ENCODE data around the gene PDXP. TPM values are rescaled to one million over a fixed set of nuclear protein-coding genes. Genes with fewer than 3 reads are reported as not detected.

PDXP gene
- total and polyA plus RNA-seq, 9 of the 15 experiments (the other 6 are each of a cell fraction or from before 2014, with no cell fraction given), result 7.9 to 54.2 (median 38.8) TPM

GRCh38 chr22:37701141-37701786 lies 42.7 kb downstream of the PDXP start:
- no TSS peak for BruUV-seq (replicated peaks)
- DNase-seq (ENCODE audit: extremely low read depth in 1 of 4, low spot score in 3 of 4) (no peak), ATAC-seq (no peak), FAIRE-seq (no peak)
- Histone ChIP-seq H2AFZ (ENCODE audit: low read depth, low read length) (no peak overlapping the region), H3K9me3 (replicated peaks; ENCODE audit: control insufficient read depth, insufficient read depth, low read depth, low read length) (no peaks in the 10 kb centered on the region), H3K4me2 (ENCODE audit: insufficient read depth, low read length) (no peak overlapping the region), H3K9me1 (ENCODE audit: control insufficient read depth, insufficient read depth, low read length) (no peaks in the 10 kb centered on the region), H3K36me3 (ENCODE audit: control insufficient read depth, insufficient read depth, low read length) (no peaks in the 10 kb centered on the region), H3K9ac (ENCODE audit: insufficient read depth in 1 of 2, low read depth in 2 of 2, low read length in 2 of 2) (0 out of 4 replicates have a peak overlapping the region, but pooled peaks of 1 of the 2 experiments have one; percentile 45), H3K79me2 (ENCODE audit: control insufficient read depth, insufficient read depth, low read length) (no peaks in the 10 kb centered on the region), H4K20me1 (replicated peaks; ENCODE audit: control insufficient read depth, insufficient read depth, low read length) (no peaks in the 10 kb centered on the region), H3K4me1 (replicated peaks in 1 of 2; ENCODE audit: control insufficient read depth in 2 of 2, insufficient read depth in 2 of 2, low read length in 2 of 2) (peaks cover 2 to 10% of the 10 kb centered on the region in 2 experiments; a peak in 3 of 5 replicates), H3K4me3 (no peak overlapping the region), H3K27ac (ENCODE audit: extremely low read depth, low read depth, low read length) (no peak overlapping the region), H3K27me3 (ENCODE audit: control insufficient read depth in 2 of 2, insufficient read depth in 2 of 2, low read length in 2 of 2) (0 out of 5 replicates have a peak, but pooled peaks cover 0 to 6% of the 10 kb centered on the region in 2 experiments)
- POLR2A ChIA-PET, result interaction anchor here (0.7 kb wide), 1 partner anchor 15 kb away, joined by 3 read pairs; no protein-coding TSS in a partner anchor
- intact Hi-C loops (cut with micrococcal nuclease), result no loop called here
- in situ Hi-C loops (cut with MboI), result no loop called here
- WGBS (ENCODE audit: insufficient coverage, low coverage, missing lambda C conversion rate), result 12% methylated on average over 8 of the region's 8 CpGs
- CTCF ChIA-PET (ENCODE audit: low intra/inter-chr PET ratio), result no interaction called here
- TF ChIP-seq ZNF75A (CRISPR knock-in tag; IDR thresholded peaks at IDR 0.05) (peak; percentile 91), U2AF2 (optimal IDR thresholded peaks at IDR 0.05; ENCODE audit: low read depth, low read length) (no peak)

GRCh38 chr22:37703906-37704305 lies 45.4 kb downstream of the PDXP start:
- no peaks in the 10 kb centered on the region for H3K9me3 ChIP-seq (replicated peaks; ENCODE audit: control insufficient read depth, insufficient read depth, low read depth, low read length)
- H2AFZ ChIP-seq (ENCODE audit: low read depth, low read length), result no peak overlapping the region
- ChIA-PET POLR2A (no interaction called here), CTCF (ENCODE audit: low intra/inter-chr PET ratio) (no interaction called here)
- BruUV-seq (replicated peaks), result no TSS peak
- no peaks in the 10 kb centered on the region for H4K20me1 ChIP-seq (replicated peaks; ENCODE audit: control insufficient read depth, insufficient read depth, low read length)
- DNase-seq (ENCODE audit: extremely low read depth in 1 of 4, low spot score in 3 of 4) (no peak), FAIRE-seq (no peak), ATAC-seq (no peak)
- H3K27ac ChIP-seq (ENCODE audit: extremely low read depth, low read depth, low read length), result no peak overlapping the region
- H3K9ac ChIP-seq (ENCODE audit: insufficient read depth in 1 of 2, low read depth in 2 of 2, low read length in 2 of 2), result no peak overlapping the region
- H3K27me3 ChIP-seq (ENCODE audit: control insufficient read depth in 2 of 2, insufficient read depth in 2 of 2, low read length in 2 of 2), result 0 out of 5 replicates have a peak, but pooled peaks cover 0 to 6% of the 10 kb centered on the region in 2 experiments
- H3K79me2 ChIP-seq (ENCODE audit: control insufficient read depth, insufficient read depth, low read length), result no peaks in the 10 kb centered on the region
- no peak for TF ChIP-seq PHTF2 (CRISPR knock-in tag; IDR thresholded peaks at IDR 0.05)
- intact Hi-C loops (cut with micrococcal nuclease) (no loop called here), in situ Hi-C loops (cut with MboI) (no loop called here)
- 22% methylated on average over 7 of the region's 7 CpGs for WGBS (ENCODE audit: insufficient coverage, low coverage, missing lambda C conversion rate)
- peaks cover 0 to 5% of the 10 kb centered on the region in 2 experiments; a peak in 3 of 5 replicates for H3K4me1 ChIP-seq (replicated peaks in 1 of 2; ENCODE audit: control insufficient read depth in 2 of 2, insufficient read depth in 2 of 2, low read length in 2 of 2)
- H3K9me1 ChIP-seq (ENCODE audit: control insufficient read depth, insufficient read depth, low read length), result no peaks in the 10 kb centered on the region
- no peaks in the 10 kb centered on the region for H3K36me3 ChIP-seq (ENCODE audit: control insufficient read depth, insufficient read depth, low read length)
- H3K4me3 ChIP-seq, result no peak overlapping the region
- no peak overlapping the region for H3K4me2 ChIP-seq (ENCODE audit: insufficient read depth, low read length)
